ENCODE results near the gene PSMC6.
"Not testable (repeated sequence)": the region's sequence is repeated elsewhere in the genome, so short reads cannot be mapped to it uniquely, and the experiment has no call there.

Gene PSMC6

DNA sequence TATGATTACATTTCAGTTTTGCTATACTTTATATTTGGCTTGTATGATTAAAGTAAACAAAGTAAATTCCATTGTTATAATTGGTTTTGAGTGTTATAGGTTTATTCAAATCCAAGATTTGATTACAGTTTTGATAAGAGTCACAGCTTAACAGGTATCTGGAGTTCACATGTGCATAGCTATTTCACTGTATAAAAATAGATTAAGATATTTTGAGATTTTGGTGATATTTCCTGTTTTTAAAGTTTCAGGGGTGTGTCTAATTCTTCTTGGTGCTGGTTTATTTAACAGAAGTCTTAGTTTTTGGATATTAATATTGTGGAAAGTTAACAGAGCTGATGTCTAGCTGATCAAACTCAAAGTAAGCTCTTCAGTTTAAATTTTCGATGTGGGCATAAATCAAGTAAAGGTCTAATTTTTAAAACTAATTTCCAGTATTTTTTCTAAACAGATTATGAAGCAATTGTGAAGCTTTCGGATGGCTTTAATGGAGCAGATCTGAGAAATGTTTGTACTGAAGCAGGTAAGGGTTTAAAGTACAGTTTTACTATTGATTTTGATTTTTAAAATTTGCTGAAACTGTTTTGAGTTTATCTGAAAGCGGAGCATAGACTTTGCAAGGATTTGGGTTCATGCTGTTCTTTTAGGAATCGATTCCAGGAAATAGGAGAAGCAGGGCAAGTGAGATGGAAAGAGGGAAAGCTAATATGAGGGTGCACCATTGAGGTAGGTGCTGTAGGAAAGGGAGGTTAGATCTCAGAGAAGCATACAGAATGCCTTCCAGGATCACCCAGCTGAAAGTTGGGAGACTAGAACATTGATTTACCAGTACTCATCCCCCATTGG, 16.7 kb downstream of the PSMC6 start:
- DNase-seq (ENCODE audit: low read depth): no peak

DNA sequence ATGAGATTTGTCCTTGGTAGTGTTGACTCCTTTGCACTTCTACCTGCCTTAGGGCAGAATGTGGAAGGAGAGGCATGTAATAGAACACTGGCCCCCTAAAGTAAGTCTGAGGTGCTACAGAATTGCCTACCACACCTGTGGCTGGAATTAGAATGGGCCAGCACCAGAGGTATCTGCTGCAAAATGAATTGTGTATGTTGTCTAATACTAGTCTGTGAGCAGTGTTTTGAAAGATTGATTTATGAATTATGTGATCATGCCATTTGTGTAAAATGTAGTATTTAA, 17.3 kb downstream of the PSMC6 start:
- no peak for DNase-seq (ENCODE audit: low read depth)

DNA sequence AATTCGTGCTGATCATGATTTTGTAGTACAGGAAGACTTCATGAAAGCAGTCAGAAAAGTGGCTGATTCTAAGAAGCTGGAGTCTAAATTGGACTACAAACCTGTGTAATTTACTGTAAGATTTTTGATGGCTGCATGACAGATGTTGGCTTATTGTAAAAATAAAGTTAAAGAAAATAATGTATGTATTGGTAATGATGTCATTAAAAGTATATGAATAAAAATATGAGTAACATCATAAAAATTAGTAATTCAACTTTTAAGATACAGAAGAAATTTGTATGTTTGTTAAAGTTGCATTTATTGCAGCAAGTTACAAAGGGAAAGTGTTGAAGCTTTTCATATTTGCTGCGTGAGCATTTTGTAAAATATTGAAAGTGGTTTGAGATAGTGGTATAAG, 20.5 kb downstream of the PSMC6 start:
- not testable (repeated sequence) for DNase-seq (ENCODE audit: low read depth)

DNA sequence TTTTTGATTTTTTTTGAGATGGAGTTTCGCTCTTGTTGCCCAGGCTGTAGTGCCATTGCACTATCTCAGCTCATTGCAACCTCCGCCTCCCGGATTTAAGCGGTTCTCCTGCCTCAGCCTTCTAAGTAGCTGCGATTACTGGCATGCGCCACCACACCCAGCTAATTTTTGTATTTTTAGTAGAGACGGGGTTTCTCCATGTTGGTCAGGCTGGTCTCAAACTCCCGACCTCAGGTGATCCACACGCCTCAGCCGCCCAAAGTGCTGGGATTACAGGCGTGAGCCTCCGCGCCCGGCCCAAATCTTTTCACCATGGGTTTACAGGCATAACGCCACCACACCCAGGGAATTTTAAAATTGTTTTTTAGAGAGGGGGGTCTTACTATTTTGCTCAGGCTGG, 22.0 kb downstream of the PSMC6 start:
- DNase-seq (ENCODE audit: low read depth): not testable (repeated sequence)

DNA sequence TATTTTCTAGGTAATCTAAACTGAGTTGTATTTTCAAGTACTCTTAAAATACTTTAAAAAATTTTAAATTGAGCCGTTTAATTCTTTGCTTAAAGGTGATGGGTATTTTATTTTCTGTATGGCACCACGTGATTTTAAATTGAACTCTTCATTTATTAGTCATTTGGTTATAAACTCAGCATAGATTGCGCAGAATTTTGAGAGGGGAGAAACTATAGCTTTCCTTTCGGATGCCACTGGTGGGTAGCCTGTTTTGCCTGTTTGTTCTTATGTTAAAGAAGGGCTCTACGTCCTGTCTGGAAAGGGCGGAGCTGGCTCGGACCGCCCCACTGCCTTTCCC, 22.6 kb downstream of the PSMC6 start:
- no peak for DNase-seq (ENCODE audit: low read depth)

DNA sequence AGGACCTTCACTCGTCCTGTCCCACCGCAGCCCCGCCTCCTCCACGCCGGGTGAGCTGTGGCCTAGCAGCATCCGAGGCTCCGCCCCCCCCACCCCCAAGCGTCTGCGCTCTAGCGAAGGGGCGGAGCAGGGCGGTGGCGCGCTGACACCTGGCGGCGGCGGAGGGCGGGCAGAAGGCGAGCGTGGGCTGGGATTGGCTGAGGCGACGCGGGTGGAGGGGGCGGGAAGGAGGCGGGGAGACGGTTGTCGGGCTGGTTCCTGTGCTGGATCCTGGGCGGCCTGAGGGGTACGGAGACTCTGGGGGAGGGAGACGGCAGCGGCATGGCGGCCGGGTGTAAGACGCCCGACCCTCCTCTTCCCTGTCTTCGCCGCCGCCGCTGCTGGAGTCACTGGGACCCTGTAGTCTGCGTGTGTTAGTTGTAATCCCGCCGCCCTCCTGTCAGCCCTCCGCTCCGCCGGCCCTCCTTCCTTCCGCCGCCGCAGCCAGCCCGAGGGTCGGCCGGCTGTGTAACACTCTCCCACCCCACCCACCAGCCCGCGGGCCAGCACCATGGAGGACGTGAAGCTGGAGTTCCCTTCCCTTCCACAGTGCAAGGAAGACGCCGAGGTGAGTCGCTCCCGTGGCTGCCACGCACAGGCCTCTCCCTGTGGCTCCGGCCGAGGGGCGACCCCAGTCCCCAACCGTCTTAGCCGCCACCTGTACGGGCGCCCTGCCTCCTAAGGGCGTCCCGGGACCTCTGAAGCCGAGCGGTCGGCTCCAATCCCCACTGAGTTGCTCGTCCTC, 23.1 kb downstream of the PSMC6 start, which contains the start of gene STYX:
STYX (plus strand) TSS at position 242 of the 784 bp plus-strand sequence; CDS start at position 551, 309 bp downstream.
- peak; percentile 97 for DNase-seq (ENCODE audit: low read depth)

DNA sequence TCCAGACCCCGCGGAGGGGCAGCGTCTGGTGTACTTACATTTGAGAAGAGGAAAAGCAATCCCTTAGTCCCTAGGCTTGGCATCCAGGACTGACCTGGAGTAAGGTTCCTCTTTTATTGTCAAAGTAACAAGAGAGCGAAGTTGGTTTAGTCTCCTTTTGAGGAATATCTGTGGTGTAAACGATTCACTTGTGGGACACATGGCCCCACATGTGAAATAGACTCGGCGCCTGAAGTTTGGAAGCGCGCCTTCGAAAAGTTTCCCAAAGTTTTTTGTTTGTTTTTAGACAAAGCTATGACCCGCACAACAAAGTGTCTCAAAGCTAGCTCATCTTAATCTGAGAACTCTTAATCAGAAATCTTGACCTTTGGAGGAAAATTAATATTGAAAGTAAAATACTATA, 23.7 kb downstream of the PSMC6 start:
- DNase-seq (ENCODE audit: low read depth): no peak

DNA sequence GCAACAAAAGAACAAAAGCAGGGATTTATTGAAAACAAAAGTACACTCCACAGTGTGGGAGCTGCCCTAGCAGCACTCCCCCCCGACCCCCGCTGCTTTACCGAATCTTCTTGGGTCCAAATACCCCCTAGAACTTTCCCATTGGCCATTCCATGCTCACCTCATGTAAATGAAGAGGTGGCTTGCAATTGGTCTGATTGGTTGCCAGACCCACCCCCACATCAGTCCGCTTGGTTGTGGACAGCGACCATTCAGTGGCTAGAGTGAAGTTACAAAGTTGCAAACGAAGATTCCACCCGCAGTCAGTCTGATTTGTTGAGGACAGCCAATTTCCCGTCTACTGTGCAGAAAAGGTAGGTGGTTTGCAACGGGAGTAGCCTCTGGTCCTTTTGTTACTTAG, 26.8 kb downstream of the PSMC6 start:
- DNase-seq (ENCODE audit: low read depth): no peak

DNA sequence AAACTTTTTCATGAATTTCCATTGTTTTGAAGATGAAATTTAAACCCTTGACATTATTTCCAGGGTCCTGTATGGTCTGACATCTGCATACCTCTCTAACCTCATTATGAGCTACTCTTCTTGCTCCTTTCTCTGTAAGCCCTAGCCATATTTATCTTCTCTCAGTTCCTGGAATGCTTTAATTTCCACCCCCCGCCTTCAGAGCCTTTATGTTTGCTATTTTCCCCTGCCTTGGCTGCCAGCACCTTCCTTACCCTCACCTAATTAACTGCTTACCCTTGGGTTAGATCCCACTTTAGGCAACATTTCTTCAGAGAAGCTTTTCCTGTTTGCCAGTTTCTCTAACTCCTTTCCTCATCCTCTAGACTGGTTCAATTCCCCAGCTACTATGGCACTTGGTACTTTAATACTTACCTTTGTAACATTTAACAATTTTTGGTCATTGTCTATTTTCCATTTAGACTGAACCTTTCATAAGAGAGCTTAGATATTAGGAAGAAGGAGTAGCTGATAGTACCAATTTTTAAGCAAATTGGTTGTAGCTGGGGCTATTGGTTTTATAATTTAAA, 29.0 kb downstream of the PSMC6 start:
- DNase-seq (ENCODE audit: low read depth): no peak

DNA sequence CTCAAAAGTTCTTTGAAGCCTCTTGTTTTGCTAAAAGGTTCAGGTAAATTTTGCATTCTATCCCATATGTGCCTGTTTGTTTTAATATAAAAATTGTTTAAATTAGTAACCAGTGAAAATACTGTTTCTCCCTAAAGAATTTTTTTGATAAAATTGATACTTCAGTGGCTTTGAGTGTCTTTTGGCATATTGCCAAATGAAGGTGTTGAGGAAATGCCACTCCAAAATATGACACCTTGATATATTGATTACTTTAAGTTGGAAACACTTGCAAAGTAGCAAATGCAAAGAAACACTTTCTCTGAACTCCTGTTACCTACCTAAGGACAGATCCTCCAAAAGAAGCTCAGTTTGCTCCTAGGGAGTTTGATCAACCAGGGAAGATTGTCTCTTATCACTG, 31.4 kb downstream of the PSMC6 start:
- DNase-seq (ENCODE audit: low read depth): no peak

DNA sequence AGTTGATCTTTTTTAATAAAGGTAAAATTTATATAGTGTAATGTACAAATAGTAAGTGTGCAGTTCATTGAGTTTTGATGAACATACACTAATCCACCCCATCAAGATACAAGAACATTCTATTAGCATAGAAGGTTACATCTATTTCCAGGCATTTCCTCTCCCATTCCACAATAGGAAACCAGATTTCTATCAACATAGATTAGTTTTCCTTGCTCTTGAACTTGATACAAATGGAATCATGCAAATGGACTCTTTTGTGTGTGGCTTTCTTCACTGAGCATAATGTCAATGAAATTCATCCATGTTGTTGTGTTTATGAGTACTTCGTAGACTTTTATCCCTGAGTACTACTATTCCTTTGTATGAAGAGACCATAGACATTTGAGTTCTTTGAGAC, 33.8 kb downstream of the PSMC6 start:
- no peak for DNase-seq (ENCODE audit: low read depth)

DNA sequence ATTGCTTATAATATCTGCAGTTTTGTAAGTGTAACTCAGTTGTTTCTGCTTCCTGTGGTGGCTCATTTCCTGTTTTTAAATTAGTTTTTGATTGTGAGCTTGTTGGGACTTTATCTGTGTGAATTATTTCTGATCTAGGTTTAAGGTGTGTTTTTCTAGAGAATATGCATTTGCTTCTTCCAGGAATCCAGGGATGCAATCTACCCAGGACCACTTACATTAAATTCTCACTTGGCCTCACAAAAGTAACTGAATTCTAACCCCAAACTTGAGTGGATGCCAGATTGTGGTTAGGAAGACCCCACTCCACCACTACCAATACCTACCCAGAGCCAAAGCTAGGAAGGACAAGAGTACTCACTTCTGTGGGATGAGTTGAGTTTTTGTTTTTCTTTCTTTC, 34.9 kb downstream of the PSMC6 start:
- no peak for DNase-seq (ENCODE audit: low read depth)

DNA sequence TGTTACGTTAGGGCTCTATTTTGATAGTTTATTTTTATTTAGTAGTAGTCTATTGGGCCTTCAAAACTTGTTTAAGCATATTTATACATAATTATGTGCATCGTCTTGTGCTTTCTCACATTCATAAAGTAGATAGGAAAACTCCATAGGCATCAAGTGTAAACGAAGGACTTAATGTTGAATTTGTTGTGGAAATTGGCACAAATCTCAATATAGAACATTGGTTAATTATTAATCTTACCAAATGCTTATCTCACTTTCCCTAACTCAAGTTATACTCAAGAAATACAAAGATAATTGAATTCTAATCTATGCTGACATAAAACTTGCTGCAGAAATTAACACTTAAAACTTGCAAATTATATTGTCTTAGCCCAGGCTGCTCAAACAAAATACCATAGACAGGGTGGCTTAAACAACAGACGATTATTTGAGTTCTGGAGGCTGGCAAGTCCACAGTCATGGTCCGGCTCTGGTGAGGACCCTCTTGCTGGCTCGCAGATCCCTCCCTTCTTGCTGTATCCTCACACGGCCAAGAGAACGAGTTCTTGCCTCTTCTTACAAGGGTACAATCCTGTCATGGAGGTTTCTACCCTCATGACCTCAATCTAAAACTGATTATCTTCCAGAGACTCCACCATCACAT, 41.8 kb downstream of the PSMC6 start:
- no peak for DNase-seq (ENCODE audit: low read depth)

DNA sequence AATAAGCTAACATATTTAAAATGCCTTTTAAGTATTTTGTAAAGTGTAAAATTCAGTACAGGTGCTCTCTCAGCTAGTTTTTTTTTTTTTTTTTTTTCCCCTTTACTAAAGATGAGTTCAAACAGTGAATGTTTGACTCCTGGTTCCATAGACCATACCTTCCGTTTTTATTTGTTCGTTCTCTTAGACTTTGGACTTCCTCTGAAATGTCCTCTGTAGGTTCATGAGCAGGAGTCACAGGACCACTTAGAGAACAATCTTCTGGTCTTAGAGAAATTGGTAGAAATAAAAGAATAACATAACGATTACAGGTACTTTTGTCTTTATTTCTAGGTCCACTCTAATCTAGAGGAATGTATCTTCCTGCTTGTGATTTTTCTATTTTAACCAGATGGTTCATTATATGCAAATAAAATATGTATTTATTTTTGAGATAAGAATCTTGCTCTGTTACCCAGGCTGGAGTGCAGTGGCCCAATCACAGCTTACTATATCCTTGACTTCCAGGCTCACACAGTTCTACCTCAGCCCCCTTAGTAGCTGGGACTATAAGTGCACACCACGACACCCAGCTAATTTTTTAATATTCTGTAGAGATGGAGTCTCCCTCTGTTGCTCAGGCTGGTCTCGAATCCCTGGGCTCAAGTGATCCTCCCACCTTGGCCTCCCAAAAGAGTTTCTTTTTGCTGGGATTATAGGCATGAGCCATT, 48.8 kb downstream of the PSMC6 start:
- DNase-seq (ENCODE audit: low read depth): no peak

DNA sequence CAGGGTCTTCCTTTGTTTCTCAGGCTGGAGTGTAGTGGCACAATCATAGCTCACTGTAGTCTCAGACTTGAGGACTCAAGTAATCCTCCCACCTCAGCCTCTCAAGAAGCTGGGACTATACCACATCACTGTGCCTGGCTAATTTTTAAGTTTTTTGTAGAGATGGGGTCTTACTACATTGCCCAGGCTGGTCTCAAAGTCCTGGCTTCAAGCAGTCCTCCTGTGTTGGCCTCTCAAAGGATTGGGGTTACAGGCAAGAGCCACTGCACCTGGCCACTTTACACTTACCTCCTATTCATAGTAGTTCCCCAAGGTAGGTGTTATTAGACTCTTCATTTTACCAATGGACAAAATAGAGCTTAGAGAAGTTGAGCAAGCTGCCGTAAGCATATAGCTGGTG, 52.1 kb downstream of the PSMC6 start:
- no peak for DNase-seq (ENCODE audit: low read depth)

DNA sequence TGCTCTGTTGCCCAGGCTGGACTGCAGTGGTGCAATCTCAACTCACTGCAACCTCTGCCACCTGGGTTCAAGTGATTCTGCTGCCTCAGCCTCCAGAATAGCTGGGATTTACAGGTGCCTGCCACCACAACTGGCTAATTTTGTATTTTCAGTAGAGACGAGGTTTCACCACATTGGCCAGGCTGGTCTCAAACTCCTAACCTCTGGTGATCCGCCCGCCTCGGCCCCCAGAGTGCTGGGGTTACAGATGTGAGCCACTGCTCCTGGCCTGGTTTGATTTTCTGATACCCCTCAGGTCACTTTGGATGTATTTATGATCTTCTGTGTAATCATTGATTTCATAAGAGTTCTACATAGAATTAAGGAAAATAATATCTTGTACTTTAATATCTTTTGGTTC, 55.9 kb downstream of the PSMC6 start:
- DNase-seq (ENCODE audit: low read depth): not testable (repeated sequence)

DNA sequence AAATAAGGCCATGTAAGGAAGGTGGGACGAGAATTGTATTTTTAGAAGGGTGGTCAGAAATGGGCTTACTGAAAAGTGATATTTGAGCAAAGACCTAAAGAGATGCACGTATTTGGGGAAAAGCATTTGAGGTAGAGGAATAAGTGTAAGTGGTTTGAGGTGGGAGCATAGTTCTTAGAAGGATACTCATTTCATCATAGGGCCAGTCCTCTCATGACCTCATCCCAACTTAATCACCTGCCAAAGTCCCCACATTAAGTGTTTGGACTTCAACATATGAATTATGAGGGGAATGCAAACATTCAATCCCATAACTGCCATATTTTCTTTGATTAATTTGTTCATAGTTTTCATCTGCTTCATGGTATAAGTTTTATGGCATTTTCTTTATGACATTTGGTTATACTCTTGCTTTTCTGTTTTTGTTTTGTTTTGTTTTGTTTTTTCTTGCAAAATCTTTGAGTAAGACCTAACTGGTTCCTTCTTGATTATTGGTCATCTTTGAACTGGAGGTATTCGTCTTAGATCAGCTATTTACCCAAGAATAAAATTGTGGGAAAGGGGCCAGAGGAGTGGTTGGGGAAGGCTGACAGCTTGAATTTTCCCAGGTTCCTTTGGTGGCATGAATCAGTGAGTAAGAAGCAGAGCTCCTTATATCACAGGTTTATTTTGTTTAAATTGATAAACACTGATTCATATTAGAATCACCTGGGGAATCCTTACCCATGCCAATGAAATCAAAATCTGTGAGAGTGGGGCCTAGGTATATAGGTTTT, 60.2 kb downstream of the PSMC6 start:
- DNase-seq (ENCODE audit: low read depth): no peak

DNA sequence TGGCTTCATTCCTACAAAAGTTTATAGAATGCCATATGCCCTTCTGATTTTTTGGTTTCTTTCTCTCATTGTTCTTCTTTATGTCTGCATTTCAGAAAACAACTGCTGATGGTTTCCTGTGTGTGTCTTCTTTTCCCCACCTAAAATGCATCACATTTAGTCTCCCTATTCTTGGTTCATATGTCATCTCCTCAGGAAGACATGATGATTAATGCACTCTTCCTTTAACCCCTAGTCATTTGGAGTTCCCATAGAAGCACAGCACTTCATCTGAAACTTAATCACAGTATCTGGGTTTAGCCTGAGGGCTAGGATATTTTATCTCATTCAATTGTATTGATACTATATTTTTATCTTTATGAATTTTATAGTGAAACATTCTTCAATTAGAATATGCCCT, 62.9 kb downstream of the PSMC6 start:
- no peak for DNase-seq (ENCODE audit: low read depth)

DNA sequence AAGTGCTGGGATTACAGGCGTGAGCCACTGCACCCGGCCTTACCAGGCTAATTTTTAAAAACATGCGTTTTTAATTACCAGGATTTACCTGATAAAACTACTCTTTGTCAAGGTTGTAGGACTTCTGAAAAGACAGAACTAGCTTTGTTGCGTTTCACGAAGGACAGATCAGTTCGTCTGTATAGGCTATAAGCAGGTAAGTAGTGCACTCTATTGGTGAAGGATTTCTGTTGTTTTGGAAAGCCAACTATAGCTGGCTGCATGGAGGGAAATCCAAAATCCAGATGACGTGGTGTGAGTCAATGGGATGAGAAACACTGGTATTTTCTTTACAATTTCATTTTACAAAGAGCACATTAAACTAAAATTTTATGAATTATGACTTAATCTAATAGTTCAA, 69.8 kb downstream of the PSMC6 start:
- no peak for DNase-seq (ENCODE audit: low read depth)

Data from stimulated activated CD8-positive, alpha-beta memory T cell treated with anti-CD3 and anti-CD28 coated beads, Interleukin-7, amount 100 ng/mL, for 24 hours (primary cell).